Panc1 (cell line): Measurements from ENCODE around the gene GLT1D1.

ENCODE experiments used
- CTCF ChIP-seq: fragments of 450-650 bp; IDR thresholded peaks from 2 replicates; pipeline ENCODE4 v1.5.1; 2017; ENCODE audit warnings: mild to moderate bottlenecking
- POLR2AphosphoS5 ChIP-seq: IDR thresholded peaks from 2 replicates; pipeline ENCODE4 v1.6.1; 2012; ENCODE audit warnings: mild to moderate bottlenecking, low read depth, low read length, moderate library complexity
- REST ChIP-seq, 2 experiments: IDR thresholded peaks; 2 replicates each; pipeline ENCODE4 v1.6.1; 2011 to 2012; ENCODE audit warnings: low read depth in 2 of 2, control low read depth in 1 of 2, low read length in 1 of 2, mild to moderate bottlenecking in 1 of 2, moderate library complexity in 1 of 2; ENCODE audit not compliant: insufficient read depth in 1 of 2
- SIN3A ChIP-seq: IDR thresholded peaks from 2 replicates; pipeline ENCODE4 v1.6.1; 2012; ENCODE audit warnings: low read depth, mild to moderate bottlenecking, low read length, moderate library complexity, borderline replicate concordance; ENCODE audit not compliant: insufficient read depth
- TCF7L2 ChIP-seq: IDR thresholded peaks from 2 replicates; pipeline ENCODE4 v1.6.1; 2011; ENCODE audit warnings: mild to moderate bottlenecking, low read depth, low read length, inconsistent platforms

GRCh38 chr12:128977441-128977840, 124.2 kb downstream of the GLT1D1 start:
- no peak for TF ChIP-seq POLR2AphosphoS5
- TF ChIP-seq CTCF: no peak
- TF ChIP-seq SIN3A: no peak
- TF ChIP-seq REST (IDR thresholded peaks at IDR 0.05; ENCODE audit: insufficient read depth in 1 of 2, low read depth in 2 of 2, low read length in 1 of 2): no peak
- TF ChIP-seq TCF7L2: no peak
